ENCODE measurements around the gene CKAP5.

GRCh38 chr11:46745328-46745727 lies 100.8 kb downstream of the CKAP5 start:
- no peak for TF ChIP-seq POLR2AphosphoS5 (IDR thresholded peaks at IDR 0.05)
- no peak for TF ChIP-seq CTCF (IDR thresholded peaks at IDR 0.05)
- TF ChIP-seq POLR2A (IDR thresholded peaks at IDR 0.05) = no peak

Data from suprapubic skin (tissue), 4 donors.